Muscle layer of colon (tissue), 2 donors: ENCODE results near the gene APOC3.

ENCODE experiments used
- H3K27ac ChIP-seq: one replicate; pipeline ENCODE4 v1.7.0; 2013; ENCODE audit warnings: low read depth, mild to moderate bottlenecking, low read length, moderate library complexity
- H3K27me3 ChIP-seq, 2 donors: one replicate each; pipeline ENCODE4 v1.7.0; 2013; ENCODE audit warnings: low read length in 2 of 2, mild to moderate bottlenecking in 2 of 2; ENCODE audit not compliant: insufficient read depth in 2 of 2, control insufficient read depth in 1 of 2
- H3K36me3 ChIP-seq: one replicate; pipeline ENCODE4 v1.7.0; 2013; ENCODE audit warnings: mild to moderate bottlenecking, low read length; ENCODE audit not compliant: insufficient read depth
- H3K4me1 ChIP-seq: one replicate; pipeline ENCODE4 v1.7.0; 2013; ENCODE audit warnings: mild to moderate bottlenecking, low read length; ENCODE audit not compliant: insufficient read depth
- H3K4me3 ChIP-seq, 2 donors: one replicate each; pipeline ENCODE4 v1.7.0; 2013; ENCODE audit warnings: low read length in 2 of 2, low read depth in 1 of 2, mild to moderate bottlenecking in 1 of 2, moderate library complexity in 1 of 2
- H3K9ac ChIP-seq: one replicate; pipeline ENCODE4 v1.7.0; 2013; ENCODE audit warnings: low read length
- H3K9me3 ChIP-seq: one replicate; pipeline ENCODE4 v1.7.0; 2013; ENCODE audit warnings: mild to moderate bottlenecking, low read length
- donor health status: abdominal sarcoma.
- donor health status: Adenocarcinoma of cecum.

APOC3 gene

DNA sequence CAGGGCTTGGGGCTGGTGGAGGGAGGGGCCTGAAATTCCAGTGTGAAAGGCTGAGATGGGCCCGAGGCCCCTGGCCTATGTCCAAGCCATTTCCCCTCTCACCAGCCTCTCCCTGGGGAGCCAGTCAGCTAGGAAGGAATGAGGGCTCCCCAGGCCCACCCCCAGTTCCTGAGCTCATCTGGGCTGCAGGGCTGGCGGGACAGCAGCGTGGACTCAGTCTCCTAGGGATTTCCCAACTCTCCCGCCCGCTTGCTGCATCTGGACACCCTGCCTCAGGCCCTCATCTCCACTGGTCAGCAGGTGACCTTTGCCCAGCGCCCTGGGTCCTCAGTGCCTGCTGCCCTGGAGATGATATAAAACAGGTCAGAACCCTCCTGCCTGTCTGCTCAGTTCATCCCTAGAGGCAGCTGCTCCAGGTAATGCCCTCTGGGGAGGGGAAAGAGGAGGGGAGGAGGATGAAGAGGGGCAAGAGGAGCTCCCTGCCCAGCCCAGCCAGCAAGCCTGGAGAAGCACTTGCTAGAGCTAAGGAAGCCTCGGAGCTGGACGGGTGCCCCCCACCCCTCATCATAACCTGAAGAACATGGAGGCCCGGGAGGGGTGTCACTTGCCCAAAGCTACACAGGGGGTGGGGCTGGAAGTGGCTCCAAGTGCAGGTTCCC is at the start of gene APOC3:
APOC3 (plus strand) TSS at position 383 of the 659 bp plus-strand sequence. CDS start 676 bp downstream, outside the sequence.
- Histone ChIP-seq H3K27ac (no peak within 1 kb of the TSS), H3K9me3 (no peaks in the 10 kb centered on the region), H3K9ac (no peak within 1 kb of the TSS), H3K27me3 (no peaks in the 10 kb centered on the region), H3K4me1 (no peaks in the 10 kb centered on the region), H3K4me3 (no peak within 1 kb of the TSS), H3K36me3 (no peaks in the 10 kb centered on the region)

- no peaks in the 10 kb centered on the region for H3K27me3 ChIP-seq
- H3K27ac ChIP-seq: no peak overlapping the region
- H3K4me3 ChIP-seq: no peak overlapping the region
- no peaks in the 10 kb centered on the region for H3K9me3 ChIP-seq
- H3K36me3 ChIP-seq: peaks cover 70% of the 10 kb centered on the region
- H3K4me1 ChIP-seq: peaks cover 13% of the 10 kb centered on the region
- H3K9ac ChIP-seq: no peak overlapping the region
Observed at GRCh38 chr11:116782728-116783127, 47.0 kb upstream of the APOC3 start.

- Histone ChIP-seq H3K36me3 (peaks cover 45% of the 10 kb centered on the region), H3K9ac (no peak overlapping the region), H3K4me3 (no peak overlapping the region)
Observed at GRCh38 chr11:116786326-116786725, 43.4 kb upstream of the APOC3 start.

GRCh38 chr11:116786966-116787365 is 42.7 kb upstream of the APOC3 start:
- peak overlapping the region; percentile 78 for H3K27ac ChIP-seq
- no peaks in the 10 kb centered on the region for H3K27me3 ChIP-seq
- no peaks in the 10 kb centered on the region for H3K9me3 ChIP-seq
- H3K4me1 ChIP-seq: peaks cover 20% of the 10 kb centered on the region
- H3K4me3 ChIP-seq: peak overlapping the region; percentile 73 to 82
- H3K9ac ChIP-seq: peak overlapping the region; percentile 34
- H3K36me3 ChIP-seq: peaks cover 43% of the 10 kb centered on the region

More at GRCh38 chr11:116786326-116786725, 43.4 kb upstream of the APOC3 start:
- H3K27me3 ChIP-seq: no peaks in the 10 kb centered on the region
- H3K4me1 ChIP-seq: peaks cover 20% of the 10 kb centered on the region
- no peaks in the 10 kb centered on the region for H3K9me3 ChIP-seq
- no peak overlapping the region for H3K27ac ChIP-seq

- Histone ChIP-seq H3K4me3 (peak overlapping the region; percentile 73 to 82), H3K27me3 (no peaks in the 10 kb centered on the region), H3K27ac (peak overlapping the region; percentile 78), H3K9ac (peak overlapping the region; percentile 34), H3K4me1 (peaks cover 20% of the 10 kb centered on the region), H3K36me3 (peaks cover 40% of the 10 kb centered on the region), H3K9me3 (no peaks in the 10 kb centered on the region)
Observed at GRCh38 chr11:116787436-116787785, 42.3 kb upstream of the APOC3 start.

- no peaks in the 10 kb centered on the region for H3K9me3 ChIP-seq
- H3K9ac ChIP-seq: peak within 1 kb of the TSS; percentile 34
- peak within 1 kb of the TSS; percentile 73 to 82 for H3K4me3 ChIP-seq
- peak within 1 kb of the TSS; percentile 78 for H3K27ac ChIP-seq
- peaks cover 20% of the 10 kb centered on the region for H3K4me1 ChIP-seq
- H3K36me3 ChIP-seq: peaks cover 35% of the 10 kb centered on the region
- no peaks in the 10 kb centered on the region for H3K27me3 ChIP-seq
Observed at GRCh38 chr11:116787786-116788486, 41.8 kb upstream of the APOC3 start, which contains the start of gene ZPR1. Gene ZPR1, minus strand, starts transcription at chr11:116788023. Its CDS starts 33 bp downstream, at chr11:116787990.

DNA sequence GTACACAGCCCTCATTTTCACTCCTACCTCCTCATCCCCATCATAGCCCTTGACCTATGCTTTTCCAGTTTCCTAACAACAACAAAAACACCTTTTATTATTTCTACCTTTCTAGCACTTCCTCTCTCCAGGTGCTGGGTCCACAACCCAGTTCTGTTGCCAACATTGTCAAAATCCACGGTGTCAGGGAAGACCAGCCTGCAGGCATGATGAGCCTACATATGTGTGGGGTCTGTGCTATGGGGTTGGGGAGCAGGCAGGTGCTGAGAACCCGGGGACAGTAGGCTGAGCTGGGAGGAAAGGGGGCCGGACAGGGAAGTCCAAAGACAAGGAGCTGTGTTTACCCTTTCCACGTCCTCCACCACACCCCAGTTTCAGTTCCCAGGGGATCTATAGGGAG is 41.2 kb upstream of the APOC3 start:
- H3K27ac ChIP-seq: peak overlapping the region; percentile 78
- H3K27me3 ChIP-seq: no peaks in the 10 kb centered on the region
- peak overlapping the region; percentile 73 to 82 for H3K4me3 ChIP-seq
- peak overlapping the region; percentile 34 for H3K9ac ChIP-seq
- H3K36me3 ChIP-seq: peaks cover 29% of the 10 kb centered on the region
- H3K9me3 ChIP-seq: no peaks in the 10 kb centered on the region
- peaks cover 20% of the 10 kb centered on the region for H3K4me1 ChIP-seq

- Histone ChIP-seq H3K9me3 (no peaks in the 10 kb centered on the region), H3K4me3 (no peak overlapping the region), H3K27ac (no peak overlapping the region), H3K36me3 (peaks cover 25% of the 10 kb centered on the region), H3K27me3 (no peaks in the 10 kb centered on the region), H3K9ac (no peak overlapping the region), H3K4me1 (peaks cover 20% of the 10 kb centered on the region)
Observed at GRCh38 chr11:116788975-116789374, 40.7 kb upstream of the APOC3 start.

DNA sequence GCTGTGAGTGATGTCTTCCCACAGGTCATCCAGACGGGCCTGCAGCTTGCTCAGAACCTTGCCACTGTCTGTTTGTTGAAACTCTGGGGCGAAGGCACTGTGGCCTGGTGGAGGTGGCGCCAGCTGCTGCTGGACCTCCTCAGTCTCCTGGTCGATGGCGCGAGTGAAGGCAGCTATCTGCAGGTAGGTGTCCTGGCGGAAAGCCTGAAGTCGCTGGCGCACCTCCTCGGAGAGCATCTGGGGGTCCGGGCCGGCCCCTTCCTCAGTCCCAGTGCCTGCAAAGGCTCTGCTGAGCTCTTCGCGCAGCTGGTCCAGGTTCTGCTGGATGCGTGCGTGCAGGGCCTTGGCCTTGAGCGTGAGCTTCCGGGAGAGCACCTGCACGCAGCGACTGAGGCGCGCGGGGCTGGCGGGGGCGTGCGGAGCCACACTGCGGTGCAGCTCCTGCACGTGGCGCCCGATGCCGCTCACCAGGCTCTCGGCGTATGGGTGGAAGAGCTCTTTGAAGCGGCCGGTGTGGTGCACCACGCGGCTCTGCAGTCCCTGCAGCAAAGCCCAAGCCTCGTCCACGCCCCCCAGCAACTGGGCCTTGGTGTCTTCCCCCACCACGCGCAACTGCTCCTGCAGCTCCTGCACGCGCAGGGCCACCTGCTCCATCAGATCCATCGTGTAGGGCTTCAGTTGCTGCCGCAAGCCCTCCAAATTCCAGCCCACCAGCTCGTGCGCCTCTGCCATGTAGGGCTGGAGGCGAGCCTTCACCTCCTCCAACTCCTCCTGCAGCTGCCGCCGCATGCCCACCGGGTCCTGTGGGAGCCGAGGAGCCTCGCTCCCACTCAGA is 39.3 kb upstream of the APOC3 start:
- Histone ChIP-seq H3K4me3 (no peak overlapping the region), H3K9ac (no peak overlapping the region), H3K27ac (no peak overlapping the region), H3K9me3 (no peaks in the 10 kb centered on the region), H3K27me3 (no peaks in the 10 kb centered on the region), H3K36me3 (peaks cover 11% of the 10 kb centered on the region), H3K4me1 (peaks cover 20% of the 10 kb centered on the region)

DNA sequence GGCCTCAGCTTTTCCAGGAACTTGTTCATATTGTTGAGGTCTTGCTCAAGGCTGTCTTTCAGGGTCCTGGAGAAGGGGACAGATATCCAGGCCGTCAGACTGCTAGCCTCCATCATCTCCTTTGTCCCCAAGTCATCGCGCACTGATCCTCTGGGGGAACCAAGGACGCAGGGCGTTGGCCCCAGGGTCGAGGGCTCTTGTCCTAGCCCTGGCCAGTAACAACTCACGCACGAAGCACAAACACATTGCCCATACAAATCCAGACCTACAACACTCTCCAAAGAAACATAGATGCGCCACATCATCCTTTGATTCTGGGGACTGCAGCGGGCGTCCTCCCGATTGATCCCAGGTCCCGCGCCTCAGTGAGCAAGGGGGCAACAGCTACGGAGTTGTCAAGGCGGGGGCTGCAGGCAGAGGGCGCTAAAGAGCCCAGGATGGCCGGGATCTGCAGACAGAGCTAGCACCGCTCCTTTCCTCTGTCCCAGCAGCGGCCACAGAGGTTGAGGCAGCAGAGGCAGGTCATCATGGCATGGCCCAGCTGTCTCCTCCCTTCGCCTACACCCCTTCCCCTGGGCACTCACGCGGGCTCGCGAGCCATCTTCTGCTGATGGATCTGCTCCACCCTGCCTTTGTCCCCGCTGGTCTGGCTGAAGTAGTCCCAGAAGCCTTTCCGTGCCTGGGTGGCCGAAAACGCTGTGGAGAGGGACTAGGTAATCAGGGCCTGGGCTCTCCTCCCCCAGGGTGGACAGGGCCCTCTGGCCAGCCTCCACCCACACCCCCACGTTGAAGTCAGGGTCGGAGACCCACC is 38.5 kb upstream of the APOC3 start:
- peaks cover 19% of the 10 kb centered on the region for H3K4me1 ChIP-seq
- H3K36me3 ChIP-seq: peaks cover 3% of the 10 kb centered on the region
- H3K9ac ChIP-seq: no peak overlapping the region
- no peaks in the 10 kb centered on the region for H3K27me3 ChIP-seq
- H3K4me3 ChIP-seq: peak overlapping the region in 1 of 2 donors; percentile 22
- no peak overlapping the region for H3K27ac ChIP-seq
- no peaks in the 10 kb centered on the region for H3K9me3 ChIP-seq

DNA sequence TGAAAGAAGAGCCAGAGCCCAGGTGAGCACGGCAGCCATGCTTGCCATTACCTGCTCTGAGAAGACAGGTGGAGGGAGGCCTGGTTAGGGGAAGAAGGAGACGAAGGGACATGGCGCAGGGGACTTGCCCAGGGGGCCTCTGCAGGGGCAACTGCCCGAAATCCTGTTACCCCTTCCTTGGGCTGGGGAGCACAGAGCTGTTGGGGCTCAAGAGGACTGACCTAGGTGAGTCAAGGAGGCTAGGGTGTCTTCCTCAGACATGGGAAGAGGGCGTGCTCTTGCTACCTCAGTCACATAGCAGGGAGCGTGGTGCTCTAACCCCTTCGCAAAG is 37.9 kb upstream of the APOC3 start, which contains the start of gene APOA5:
APOA5 (minus strand) TSS at position 67 of the 331 bp plus-strand sequence; CDS start at position 48, 19 bp downstream.
- no peak within 1 kb of the TSS for H3K9ac ChIP-seq
- no peaks in the 10 kb centered on the region for H3K36me3 ChIP-seq
- no peaks in the 10 kb centered on the region for H3K9me3 ChIP-seq
- H3K4me1 ChIP-seq: peaks cover 14% of the 10 kb centered on the region
- H3K27me3 ChIP-seq: no peaks in the 10 kb centered on the region
- peak within 1 kb of the TSS in 1 of 2 donors; percentile 22 for H3K4me3 ChIP-seq
- H3K27ac ChIP-seq: no peak within 1 kb of the TSS
